AG10803 (cell line): ENCODE data around the gene ABTB2.
A peak's percentile ranks its signal among the peaks of the same experiment; 100 is the strongest.

Experiments used
- DNase-seq: peaks from one replicate; pipeline ENCODE4 v3.0.0; 2010; ENCODE audit warnings: low read depth
- H3K4me3 ChIP-seq: 2 replicates; pipeline ENCODE4 v1.5.1; 2011; ENCODE audit warnings: mild to moderate bottlenecking, low read length, control low read depth
- TF ChIP-seq, protein P1 (sequence below): conservative IDR thresholded peaks from 2 replicates; pipeline ENCODE4 v1.5.1; 2011; ENCODE audit warnings: mild to moderate bottlenecking, low read length, control low read depth, inconsistent platforms

Gene ABTB2

DNA sequence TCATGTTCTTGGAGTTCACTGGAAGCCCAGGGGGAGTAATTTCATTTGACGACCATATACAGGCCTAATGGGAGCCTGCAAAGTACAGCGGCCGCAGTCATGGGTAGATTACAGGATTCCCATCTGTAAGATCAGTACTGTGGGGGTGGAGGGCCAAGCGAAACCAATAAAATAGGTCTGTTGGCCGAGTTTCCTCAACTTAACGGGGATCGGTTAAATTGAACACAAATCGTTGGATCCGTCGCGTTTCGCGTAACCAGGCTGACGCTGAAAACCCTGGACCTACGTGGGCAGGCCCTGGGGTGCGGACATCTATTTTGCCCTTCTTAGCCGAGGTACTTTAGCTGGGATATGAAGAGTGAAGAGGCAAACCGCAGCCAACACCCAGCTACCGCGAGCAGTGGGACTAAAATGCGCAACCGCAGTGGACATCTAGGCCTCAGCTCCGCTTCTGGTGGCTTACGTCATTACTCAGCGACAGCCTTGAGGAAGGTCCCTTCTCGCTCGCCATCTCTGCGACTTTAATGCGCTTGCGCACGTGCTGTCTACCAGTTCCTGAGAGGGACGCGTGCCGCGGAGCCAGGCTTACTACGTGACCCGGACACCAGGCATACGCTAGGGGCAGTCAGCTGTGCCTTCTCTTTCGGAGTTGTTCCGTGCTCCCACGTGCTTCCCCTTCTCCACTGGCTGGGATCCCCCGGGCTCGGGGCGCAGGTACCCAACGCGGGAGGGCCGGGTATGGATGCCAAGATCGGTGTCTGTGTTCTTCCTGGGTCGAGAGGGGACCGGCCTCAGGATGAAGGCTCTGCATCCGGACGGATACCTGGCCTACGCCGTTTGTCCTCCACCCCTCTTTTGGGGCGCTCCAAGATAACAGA is 252.5 kb downstream of the ABTB2 start, which contains the start of gene NAT10:
TSS of gene NAT10 (plus strand) at position 551 of the 878 bp plus-strand sequence. CDS start 2,597 bp downstream, outside the sequence.
- peak within 1 kb of the TSS; percentile 92 for H3K4me3 ChIP-seq
- TF ChIP-seq, protein P1, sequence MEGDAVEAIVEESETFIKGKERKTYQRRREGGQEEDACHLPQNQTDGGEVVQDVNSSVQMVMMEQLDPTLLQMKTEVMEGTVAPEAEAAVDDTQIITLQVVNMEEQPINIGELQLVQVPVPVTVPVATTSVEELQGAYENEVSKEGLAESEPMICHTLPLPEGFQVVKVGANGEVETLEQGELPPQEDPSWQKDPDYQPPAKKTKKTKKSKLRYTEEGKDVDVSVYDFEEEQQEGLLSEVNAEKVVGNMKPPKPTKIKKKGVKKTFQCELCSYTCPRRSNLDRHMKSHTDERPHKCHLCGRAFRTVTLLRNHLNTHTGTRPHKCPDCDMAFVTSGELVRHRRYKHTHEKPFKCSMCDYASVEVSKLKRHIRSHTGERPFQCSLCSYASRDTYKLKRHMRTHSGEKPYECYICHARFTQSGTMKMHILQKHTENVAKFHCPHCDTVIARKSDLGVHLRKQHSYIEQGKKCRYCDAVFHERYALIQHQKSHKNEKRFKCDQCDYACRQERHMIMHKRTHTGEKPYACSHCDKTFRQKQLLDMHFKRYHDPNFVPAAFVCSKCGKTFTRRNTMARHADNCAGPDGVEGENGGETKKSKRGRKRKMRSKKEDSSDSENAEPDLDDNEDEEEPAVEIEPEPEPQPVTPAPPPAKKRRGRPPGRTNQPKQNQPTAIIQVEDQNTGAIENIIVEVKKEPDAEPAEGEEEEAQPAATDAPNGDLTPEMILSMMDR = peak; percentile 19; the same call in 1 of the 2 replicates
- DNase-seq = peak; percentile 99

DNA sequence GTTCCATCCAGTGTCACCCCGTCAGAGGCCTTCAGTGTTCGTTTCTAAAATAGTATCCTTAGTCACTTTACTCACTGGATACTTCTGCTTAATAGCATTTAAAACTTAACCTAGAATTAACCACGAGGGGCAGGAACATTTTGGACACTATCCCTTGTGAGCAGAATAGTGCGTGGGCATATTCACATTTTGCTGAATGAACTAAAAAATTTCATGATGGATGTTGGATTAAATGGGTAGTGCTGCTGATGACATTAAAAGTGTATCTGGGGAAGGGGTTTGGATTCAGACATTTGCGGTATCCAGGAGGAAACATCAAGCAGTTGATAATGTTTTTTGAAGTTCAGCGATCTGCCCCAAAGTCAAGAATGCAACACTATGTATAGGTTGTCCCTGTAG is 253.1 kb downstream of the ABTB2 start:
- TF ChIP-seq, protein P1 = 0 out of 2 replicates have a peak, but pooled peaks have one; percentile 1
- no peak for DNase-seq
- H3K4me3 ChIP-seq = peak overlapping the region; percentile 92
